K562 (cell line): Measurements from ENCODE around the gene TMEM187. TPM values are rescaled to one million over a fixed set of nuclear protein-coding genes. Genes with fewer than 3 reads are reported as not detected.

Experiments used
- REST ChIP-seq, 2 experiments: fragments of 450-650 bp; formaldehyde crosslinking in 1 of 2; IDR thresholded peaks; 2 replicates each; pipeline versions ENCODE4 v1.4.0 to v1.6.1; 2014 to 2020; ENCODE audit warnings: mild to moderate bottlenecking in 2 of 2, borderline replicate concordance in 1 of 2, low read depth in 1 of 2
- ZNF586 ChIP-seq: fragments of 450-650 bp; formaldehyde crosslinking; conservative IDR thresholded peaks from 2 replicates; pipeline ENCODE4 v1.4.0; 2020; ENCODE audit warnings: mild to moderate bottlenecking, moderate library complexity
- polyA plus RNA-seq, 8 experiments: library from polyadenylated mRNA; depleted of rRNA in 4 of 8; stranded (reverse) in 5 of 8; unstranded in 3 of 8; fragments of >200 nt; fragmentation: Nextera tagmentation in 2 of 8; fragmentation: Illumina TruSeq in 1 of 8; extraction: Ambion mirVana in 2 of 8; extraction: Trizol in 1 of 8; gene quantifications; 2 replicates each; pipeline versions ENCODE4 v1.2.1 to v1.2.3, GENCODE V29; 2011 to 2014; ENCODE audit warnings: inconsistent platforms in 1 of 8, missing spikeins in 1 of 8
- total RNA-seq, 7 experiments: library from RNA; depleted of rRNA in 6 of 7; stranded (reverse); fragments of >200 nt in 6 of 7; fragmentation: Illumina TruSeq in 2 of 7; extraction: Trizol in 2 of 7; gene quantifications; 2 replicates each; pipeline versions ENCODE4 v1.2.1 to v1.2.3, GENCODE V29; 2011 to 2021; ENCODE audit warnings: low replicate concordance in 1 of 7

The TMEM187 gene
- total and polyA plus RNA-seq, 9 of the 15 experiments (the other 6 are each of a cell fraction or from before 2014, with no cell fraction given), result 0.13 to 6.4 (median 1.6) TPM

- TF ChIP-seq REST (IDR thresholded peaks at IDR 0.05; ENCODE audit: borderline replicate concordance) (peak; percentile 76; the same call in 1 of the 2 replicates), REST (CRISPR knock-in tag; IDR thresholded peaks at IDR 0.05; ENCODE audit: low read depth) (no peak), ZNF586 (CRISPR knock-in tag) (no peak)
- TF ChIP-seq, all 486 proteins: peak for 41
These were observed 25.4 kb upstream of the TMEM187 start (continued) for GRCh38 chrX:153947009-153947769.
